Stimulated activated CD4-positive, alpha-beta T cell treated with anti-CD3 and anti-CD28 coated beads, Interleukin-1b, Interleukin-23, amount 100 ng/mL, for 24 hours (primary cell): ENCODE data around the gene ING5.

Experiments
- DNase-seq, 4 experiments: peaks; one replicate each; pipeline ENCODE4 v3.0.0-alpha.2; 2020; ENCODE audit warnings: low read depth in 4 of 4, low spot score in 1 of 4

ING5 gene

DNA sequence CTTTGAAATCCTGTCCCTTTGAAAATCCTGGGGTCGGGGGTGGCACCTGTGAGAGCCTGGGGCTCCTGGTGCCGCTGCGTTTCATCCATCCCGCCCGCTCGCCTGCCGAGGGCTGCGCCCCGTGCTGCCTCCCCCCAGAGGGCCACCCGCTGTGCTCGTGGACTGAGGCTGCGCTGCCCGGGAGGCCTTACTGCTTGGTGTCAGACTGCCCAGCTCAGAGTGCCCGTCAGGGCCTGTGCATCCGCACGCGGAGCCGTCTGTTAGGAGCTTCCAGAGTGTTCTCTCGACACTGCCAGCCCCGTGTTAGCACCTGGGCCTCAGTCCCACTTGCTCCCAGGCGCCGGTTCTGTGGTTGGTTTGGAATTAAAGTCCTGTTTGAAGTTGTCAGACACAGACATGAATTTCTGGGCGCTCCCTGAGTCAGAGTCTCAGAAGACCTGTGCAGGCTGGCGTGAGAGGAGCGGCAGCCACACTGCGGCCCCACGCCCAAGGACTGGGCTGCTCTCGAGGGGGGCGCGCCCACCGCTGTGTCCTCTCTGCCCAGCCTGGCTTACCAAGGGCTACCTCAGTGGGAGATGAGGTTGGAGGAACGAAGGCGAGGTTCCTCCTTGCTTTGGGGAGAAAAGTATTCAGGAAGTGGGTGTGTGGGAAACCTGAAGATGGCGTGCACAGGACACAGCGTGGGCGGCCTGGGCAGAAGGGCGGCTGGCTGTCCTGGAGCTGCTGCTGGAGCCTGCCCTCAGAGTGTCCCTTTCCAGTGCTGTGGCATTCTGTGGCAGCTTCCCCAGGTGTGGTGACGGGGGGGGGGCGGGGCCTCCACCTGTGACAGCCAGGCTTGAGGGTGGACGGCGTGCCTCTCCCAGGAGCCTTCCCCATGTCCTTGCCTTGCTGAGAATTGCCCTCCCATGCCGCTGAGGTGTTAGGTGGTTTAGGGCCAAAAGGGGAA is 29.3 kb upstream of the ING5 start:
- no peak for DNase-seq

DNA sequence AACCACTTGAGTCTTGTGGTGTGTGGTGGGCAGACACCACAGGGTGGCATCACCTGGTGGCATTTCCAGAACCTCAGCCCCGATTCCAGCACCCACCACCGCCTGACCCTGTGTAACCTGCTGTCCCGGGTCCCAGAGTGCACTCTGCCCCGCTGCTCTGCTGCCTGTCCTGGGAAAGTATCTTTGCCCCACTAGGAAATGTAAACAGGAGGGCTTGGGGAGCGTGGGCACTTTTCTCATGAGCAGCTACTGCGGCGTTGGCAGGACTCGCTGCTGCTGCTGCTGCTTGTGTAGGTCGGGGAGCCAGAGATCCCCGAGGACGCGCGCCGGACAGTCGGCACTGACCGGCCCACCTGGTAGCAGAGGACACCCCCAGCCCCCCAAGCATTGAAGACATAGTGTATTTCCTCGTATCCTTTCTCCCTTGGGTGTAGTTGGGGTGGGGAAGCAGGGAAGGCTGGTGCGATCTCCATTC is 28.6 kb upstream of the ING5 start:
- DNase-seq: no peak

DNA sequence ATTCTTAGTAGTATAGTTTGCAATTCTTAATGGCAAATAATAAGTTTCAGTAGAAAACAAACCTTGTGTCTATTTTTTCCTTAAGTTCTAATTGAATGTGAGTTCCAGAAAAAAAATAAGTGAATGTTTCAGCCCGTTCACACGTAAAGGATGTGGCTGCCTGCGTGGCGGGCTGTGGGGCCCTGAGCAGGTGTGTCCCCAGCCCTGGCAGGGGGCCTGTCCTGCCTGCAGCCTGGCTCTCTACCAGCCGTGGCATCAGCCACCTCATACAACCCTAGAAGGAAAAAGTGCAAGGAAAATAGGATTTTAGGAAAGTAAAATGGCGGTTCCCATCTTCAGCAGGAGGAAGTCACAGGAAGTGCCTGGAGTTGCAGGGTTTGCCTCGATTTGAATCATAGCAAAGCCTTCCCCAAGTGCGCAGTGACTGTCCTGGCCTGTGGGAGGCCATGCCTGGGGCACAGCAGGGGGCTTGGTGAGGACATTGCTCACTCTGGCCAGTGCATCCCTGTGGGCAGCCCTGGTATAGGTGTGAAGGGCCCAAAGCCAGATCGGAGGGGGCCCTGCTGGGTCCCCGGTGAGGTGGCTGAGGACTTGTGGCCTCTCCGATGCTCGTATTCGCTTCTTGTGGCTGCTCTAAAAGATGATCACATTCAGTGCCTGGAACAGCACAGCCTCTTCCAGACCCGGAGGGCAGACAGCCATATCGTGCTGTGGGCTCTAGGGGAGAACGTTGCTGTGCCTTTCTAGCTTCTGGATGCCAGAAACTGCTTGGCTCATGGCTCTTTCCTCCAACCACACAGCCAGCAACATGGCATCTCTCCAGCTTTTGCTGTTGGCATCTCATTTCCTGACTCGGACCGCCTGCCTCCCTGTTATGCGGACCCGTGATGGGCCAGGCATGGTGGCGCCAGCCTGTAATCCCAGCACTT is 27.8 kb upstream of the ING5 start:
- no peak for DNase-seq

DNA sequence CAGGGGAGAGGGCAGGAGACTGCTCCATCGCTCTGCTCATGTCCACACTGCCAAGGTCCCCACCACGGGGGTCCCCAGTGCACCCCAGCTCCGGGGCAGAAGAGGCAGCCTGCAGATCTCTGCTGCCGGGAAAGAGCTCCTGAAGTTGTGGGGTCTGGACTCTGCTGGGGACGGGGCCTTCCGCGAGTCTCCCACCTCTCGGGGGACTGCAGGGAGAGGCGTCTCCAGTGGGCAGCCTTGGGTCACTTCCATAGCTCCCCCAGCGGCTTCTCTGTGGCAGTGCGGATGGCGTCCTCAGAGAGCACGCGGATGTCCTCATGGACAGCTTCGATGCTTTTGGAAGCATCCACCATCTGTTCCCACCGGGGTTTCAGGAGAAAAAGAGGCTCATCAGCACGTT is 26.0 kb upstream of the ING5 start:
- no peak for DNase-seq

GRCh38 chr2:241676665-241677064 is 25.2 kb upstream of the ING5 start:
- DNase-seq: no peak

- no peak for DNase-seq
These were observed 24.4 kb upstream of the ING5 start for GRCh38 chr2:241677392-241677791.

DNA sequence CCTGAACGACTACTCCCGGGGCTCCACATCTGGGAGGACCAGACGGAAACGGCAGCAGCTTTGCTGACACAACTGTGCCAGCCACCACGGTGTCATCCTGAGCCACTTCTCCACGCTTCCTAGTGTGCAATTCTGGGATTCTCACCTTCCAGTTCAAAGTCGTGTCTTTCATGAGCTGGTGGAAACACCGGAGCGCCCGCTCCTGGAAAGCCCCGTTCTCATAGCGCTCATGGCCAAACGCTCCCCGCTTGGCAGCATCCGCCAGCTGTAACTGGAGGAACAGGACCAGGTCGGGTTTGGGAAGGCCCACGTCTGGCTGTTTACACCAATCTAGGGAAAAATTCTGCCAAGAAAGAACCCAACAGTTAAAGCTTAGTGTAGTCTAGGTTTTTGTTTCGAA is 23.5 kb upstream of the ING5 start:
- DNase-seq: no peak

- DNase-seq: no peak
These were observed 22.9 kb upstream of the ING5 start for GRCh38 chr2:241678784-241679540.

DNA sequence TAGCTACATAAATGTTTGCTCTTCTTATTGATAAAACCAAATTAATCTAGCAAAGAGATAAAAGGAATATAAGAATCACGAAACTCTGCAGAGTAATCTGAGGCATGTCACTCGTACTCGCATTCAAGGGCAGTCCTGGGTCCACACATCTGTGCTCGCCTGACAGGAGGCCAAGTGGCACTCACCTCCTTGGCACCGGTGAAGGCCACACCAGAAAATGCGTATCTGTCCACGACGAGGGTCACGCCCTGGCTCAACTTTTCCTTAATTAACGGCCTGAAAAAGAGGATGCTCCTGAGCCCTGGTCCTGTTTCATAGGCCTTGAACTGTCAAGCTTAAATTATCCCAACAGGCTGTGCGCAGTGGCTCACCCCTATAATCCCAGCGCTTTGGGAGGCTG is 21.8 kb upstream of the ING5 start:
- DNase-seq: no peak

DNA sequence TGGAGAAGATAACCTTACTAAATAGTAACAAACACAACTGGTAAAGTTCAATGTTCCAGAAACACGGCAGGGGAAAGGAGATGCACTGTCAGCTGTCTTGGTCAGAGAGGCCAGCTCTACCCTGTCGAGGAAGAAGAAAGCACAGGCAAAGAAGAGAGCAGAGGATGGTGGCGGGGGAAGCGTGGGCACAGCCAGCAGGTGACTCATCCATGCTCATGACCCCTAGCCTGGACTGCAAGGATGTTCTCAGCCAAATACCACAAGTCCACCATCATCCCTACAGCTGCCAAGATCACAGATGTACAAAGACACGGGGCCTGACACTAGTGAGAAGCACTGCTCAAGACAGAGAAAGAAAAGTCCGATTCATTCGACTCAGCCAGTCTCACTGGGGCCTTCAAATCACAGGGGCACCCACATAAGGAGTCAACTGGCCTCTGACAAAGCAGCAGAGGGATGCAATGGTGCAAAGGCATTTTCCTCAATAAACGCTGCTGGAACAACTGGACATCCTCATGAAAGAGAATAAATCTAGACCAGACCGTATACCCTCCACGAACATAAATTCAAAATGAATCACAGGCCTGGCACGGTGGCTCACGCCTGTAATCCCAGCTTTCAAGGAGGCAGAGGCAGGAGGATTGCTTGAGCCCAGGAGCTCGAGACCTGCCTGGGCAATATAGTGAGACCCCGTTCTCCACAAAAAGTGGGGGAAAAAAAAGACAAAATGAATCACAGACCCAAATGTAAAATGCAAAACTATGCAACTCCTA is 20.8 kb upstream of the ING5 start:
- no peak for DNase-seq

GRCh38 chr2:241686324-241686649 is 15.6 kb upstream of the ING5 start:
- no peak for DNase-seq

DNA sequence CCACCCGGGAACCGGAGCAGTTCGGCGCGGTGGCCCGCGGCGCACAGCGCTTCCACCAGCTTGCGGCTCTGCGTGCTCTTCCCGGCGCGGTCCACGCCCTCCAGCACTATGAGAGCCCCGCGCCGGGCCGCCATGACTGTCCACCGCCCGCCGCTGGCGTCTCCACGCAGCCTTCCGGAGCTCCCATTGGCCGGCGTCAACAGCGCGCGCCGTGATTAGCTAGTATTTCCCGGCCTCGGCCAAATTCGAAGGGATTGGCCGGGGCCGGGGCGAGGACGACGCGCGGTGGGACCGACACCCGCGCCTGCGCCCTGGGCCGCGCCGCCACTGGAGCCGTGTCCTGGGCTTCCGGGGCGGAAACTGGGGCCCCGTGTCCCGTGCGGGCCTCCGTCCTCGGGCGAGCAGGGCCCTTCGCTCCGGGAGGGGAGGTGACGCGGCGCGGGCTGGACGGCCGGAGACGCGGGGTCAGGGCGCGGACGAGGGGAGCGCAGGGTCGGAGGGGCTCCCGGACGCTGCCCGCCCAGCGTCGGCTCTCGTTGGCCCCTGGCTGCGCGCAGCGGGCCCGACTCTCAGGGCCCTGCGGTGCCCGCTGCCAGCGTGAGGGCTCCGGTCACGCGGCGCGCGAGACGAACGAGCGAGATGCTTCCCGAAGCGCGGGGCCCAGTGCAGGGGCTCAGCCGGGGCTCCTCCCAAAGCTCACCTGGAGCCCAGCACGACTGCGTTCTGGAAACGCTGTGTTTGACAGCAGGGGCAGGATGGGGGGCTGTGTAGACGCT is 15.0 kb upstream of the ING5 start, which contains the start of gene DTYMK:
DTYMK (minus strand) TSS at position 166 of the 776 bp plus-strand sequence; CDS start at position 134, 32 bp downstream.
- DNase-seq: peak; percentile 81 to 93 (median 89)

DNA sequence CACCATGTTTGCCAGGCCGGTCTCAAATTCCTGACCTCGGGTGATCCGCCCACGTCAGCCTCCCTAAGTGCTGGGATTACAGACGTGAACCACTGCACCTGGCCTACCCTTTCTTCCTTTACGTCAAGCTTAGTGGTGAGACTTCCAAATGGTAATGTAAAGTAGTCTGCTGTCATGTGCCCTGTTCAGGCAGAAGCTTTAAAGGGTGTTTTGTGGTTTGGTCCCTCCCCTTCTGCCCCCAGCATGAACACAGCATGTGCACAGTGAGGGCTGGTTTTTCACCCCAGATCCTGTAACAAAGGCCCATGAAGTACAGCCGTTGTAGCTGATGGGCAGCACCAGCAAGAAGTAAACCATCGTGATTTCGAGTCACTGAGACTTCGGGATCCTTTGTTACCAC is 12.5 kb upstream of the ING5 start:
- no peak for DNase-seq

- DNase-seq: no peak
These were observed 11.6 kb upstream of the ING5 start for GRCh38 chr2:241690202-241690717.

- DNase-seq: no peak
These were observed 9.4 kb upstream of the ING5 start for GRCh38 chr2:241692448-241692847.

- DNase-seq: no peak
These were observed 6.2 kb upstream of the ING5 start for GRCh38 chr2:241695651-241696050.

DNA sequence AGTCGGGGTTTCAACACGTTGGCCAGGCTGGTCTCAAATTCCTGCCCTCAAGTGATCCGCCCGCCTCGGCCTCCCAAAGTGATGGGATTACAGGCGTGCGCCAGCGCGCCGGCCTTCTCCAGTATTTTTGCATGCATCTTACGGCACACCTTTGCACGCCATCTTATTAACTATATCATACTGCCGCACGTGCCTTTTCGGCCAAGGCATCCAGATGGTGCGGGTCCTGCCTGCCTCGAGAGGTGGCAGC is 765 bp upstream of the ING5 start:
- DNase-seq: no peak

GRCh38 chr2:241702155-241703031 is 554 bp downstream of the ING5 start:
- DNase-seq: peak; percentile 69 to 88 (median 86)
